CD4-positive, alpha-beta memory T cell (primary cell): ENCODE data around the gene TTC17. TPM values are rescaled to one million over a fixed set of nuclear protein-coding genes. Genes with fewer than 3 reads are reported as not detected.

Experiments
- CTCF ChIA-PET: fragments of 350-600 bp; sonication (Branson Sonifier 250); formaldehyde crosslinking; loops from one replicate; lab custom pipeline; 2021; ENCODE audit warnings: inconsistent platforms; ENCODE audit not compliant: partially characterized antibody; lab: Charles Lee
- POLR2A ChIA-PET: fragments of 350-600 bp; sonication (Branson Sonifier 250); formaldehyde crosslinking; loops from one replicate; lab custom pipeline; 2021; ENCODE audit not compliant: partially characterized antibody; lab: Charles Lee
- DNase-seq, 5 donors: peaks; one replicate each; pipeline versions ENCODE4 v3.0.0 to v3.0.0-alpha.2; 2020 to 2022; ENCODE audit warnings: mixed read lengths in 1 of 5
- H3K27ac ChIP-seq: one replicate; pipeline ENCODE4 v1.7.0; 2013; ENCODE audit warnings: low read depth, low read length
- H3K27me3 ChIP-seq: 2 replicates; pipeline ENCODE4 v1.7.0; 2013; ENCODE audit warnings: mild to moderate bottlenecking, low read length, moderate library complexity; ENCODE audit not compliant: insufficient read depth
- H3K36me3 ChIP-seq: 2 replicates; pipeline ENCODE4 v1.7.0; 2013; ENCODE audit warnings: mild to moderate bottlenecking, low read length, moderate library complexity; ENCODE audit not compliant: insufficient read depth
- H3K4me1 ChIP-seq: 2 replicates; pipeline ENCODE4 v1.7.0; 2013; ENCODE audit warnings: mild to moderate bottlenecking, low read length, moderate library complexity; ENCODE audit not compliant: insufficient read depth
- H3K4me3 ChIP-seq, 2 donors: one replicate each; pipeline ENCODE4 v1.7.0; 2013; ENCODE audit warnings: low read length in 2 of 2, mild to moderate bottlenecking in 1 of 2
- H3K9me3 ChIP-seq, 2 donors: one replicate each; pipeline ENCODE4 v1.7.0; 2013; ENCODE audit warnings: low read length in 2 of 2, control low read depth in 1 of 2; ENCODE audit not compliant: control insufficient read depth in 1 of 2
- H3K27ac Mint-ChIP-seq, 7 donors: one replicate each; pipeline ENCODE4 v1.8.0; 2020 to 2021; ENCODE audit warnings: mixed read lengths in 7 of 7, mild to moderate bottlenecking in 6 of 7, inconsistent platforms in 3 of 7, moderate library complexity in 3 of 7
- H3K27me3 Mint-ChIP-seq, 2 donors: one replicate each; pipeline ENCODE4 v1.8.0; 2020 to 2021; ENCODE audit warnings: mixed read lengths in 2 of 2
- H3K36me3 Mint-ChIP-seq, 2 donors: one replicate each; pipeline ENCODE4 v1.8.0; 2020 to 2021; ENCODE audit warnings: mixed read lengths in 2 of 2, inconsistent platforms in 1 of 2, mild to moderate bottlenecking in 1 of 2
- H3K4me1 Mint-ChIP-seq, 4 donors: one replicate each; pipeline ENCODE4 v1.8.0; 2020 to 2021; ENCODE audit warnings: mixed read lengths in 4 of 4, mild to moderate bottlenecking in 1 of 4
- H3K4me3 Mint-ChIP-seq, 8 donors: one replicate each; pipeline ENCODE4 v1.8.0; 2020 to 2021; ENCODE audit warnings: mixed read lengths in 8 of 8, mild to moderate bottlenecking in 7 of 8, moderate library complexity in 6 of 8, inconsistent platforms in 3 of 8
- H3K9me3 Mint-ChIP-seq, 8 donors: one replicate each; pipeline ENCODE4 v1.8.0; 2020 to 2021; ENCODE audit warnings: mixed read lengths in 8 of 8, mild to moderate bottlenecking in 5 of 8, inconsistent platforms in 3 of 8, moderate library complexity in 1 of 8
- intact Hi-C: fragments of 100-400 bp; cut with micrococcal nuclease; formaldehyde crosslinking; loops from one replicate; pipeline ENCODE4 v1.15.1; 2023
- polyA plus RNA-seq, 2 donors: library from polyadenylated mRNA; unstranded; fragments of 300-500 nt; fragmentation: Illumina TruSeq; gene quantifications; one replicate each; pipeline ENCODE4 v1.2.3, GENCODE V29; 2021
- total RNA-seq, 2 experiments: library from RNA; stranded (reverse); gene quantifications; one replicate each; pipeline ENCODE4 v1.2.3, GENCODE V29; 2021

TTC17 gene
- total and polyA plus RNA-seq, 4 experiments from 2014 or later, result 50.7 to 112 (median 82.0) TPM

DNA sequence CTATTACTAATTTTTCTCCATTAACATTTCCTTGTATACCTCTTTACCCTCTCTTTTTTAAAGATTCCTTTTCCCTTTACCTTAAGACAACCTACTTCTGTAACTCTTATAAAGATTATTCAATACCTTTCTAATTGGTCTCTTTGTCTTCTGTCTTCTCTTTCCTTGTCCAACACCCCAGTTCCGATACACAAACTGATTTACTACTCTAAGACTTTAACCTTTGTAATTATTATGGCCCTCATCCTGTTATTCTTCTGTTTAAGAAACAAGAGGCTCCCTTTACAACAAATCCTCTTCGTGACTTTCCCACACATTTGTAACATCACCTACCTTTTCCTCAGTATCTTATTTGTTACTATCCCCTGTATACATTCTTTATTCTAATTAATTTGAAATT is 81.8 kb downstream of the TTC17 start:
- Histone ChIP-seq H3K27ac (no peak overlapping the region), H3K4me1 (no peaks in the 10 kb centered on the region), H3K4me3 (no peak overlapping the region), H3K9me3 (no peaks in the 10 kb centered on the region), H3K36me3 (peaks cover 45% of the 10 kb centered on the region), H3K27me3 (no peaks in the 10 kb centered on the region)
- H3K4me3 Mint-ChIP-seq, result no peak overlapping the region
- ChIA-PET POLR2A (no interaction called here), CTCF (no interaction called here)
- H3K4me1 Mint-ChIP-seq, result peaks cover 0 to 4% (median under 1%) of the 10 kb centered on the region in 4 donors
- no peak for DNase-seq
- H3K9me3 Mint-ChIP-seq, result no peaks in the 10 kb centered on the region
- H3K27ac Mint-ChIP-seq, result no peak overlapping the region
- H3K36me3 Mint-ChIP-seq, result peaks cover 81 to 82% of the 10 kb centered on the region in 2 donors
- no peaks in the 10 kb centered on the region for H3K27me3 Mint-ChIP-seq
- intact Hi-C loops, result no loop called here

DNA sequence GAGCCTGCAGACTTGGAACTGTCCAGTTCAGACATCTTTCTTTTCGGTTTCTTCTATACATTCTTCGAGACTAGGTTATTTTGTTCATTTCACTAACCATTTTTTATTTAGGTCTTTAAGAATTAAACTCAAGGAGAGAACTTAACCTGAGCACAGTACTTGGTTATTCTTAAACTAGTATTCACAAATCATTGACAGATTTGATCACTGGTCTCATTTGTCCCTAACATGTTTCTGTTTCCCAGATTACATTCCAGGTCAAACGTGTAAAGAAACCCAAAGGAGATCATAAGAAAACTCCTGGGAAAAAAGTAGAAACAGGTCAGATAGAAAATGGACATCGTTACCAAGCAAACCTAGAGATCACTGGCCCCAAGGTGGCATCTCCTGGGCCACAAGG is 85.1 kb downstream of the TTC17 start:
- H3K27me3 ChIP-seq, result no peaks in the 10 kb centered on the region
- DNase-seq, result no peak
- CTCF ChIA-PET, result no interaction called here
- H3K27ac Mint-ChIP-seq, result no peak overlapping the region
- H3K27me3 Mint-ChIP-seq, result no peaks in the 10 kb centered on the region
- peaks cover 84 to 88% of the 10 kb centered on the region in 2 donors for H3K36me3 Mint-ChIP-seq
- no peaks in the 10 kb centered on the region for H3K4me1 ChIP-seq
- H3K4me3 ChIP-seq, result no peak overlapping the region
- H3K27ac ChIP-seq, result no peak overlapping the region
- intact Hi-C loops, result no loop called here
- H3K9me3 Mint-ChIP-seq, result no peaks in the 10 kb centered on the region
- peaks cover 0 to 4% (median 2%) of the 10 kb centered on the region in 4 donors for H3K4me1 Mint-ChIP-seq
- H3K9me3 ChIP-seq, result no peaks in the 10 kb centered on the region
- POLR2A ChIA-PET, result no interaction called here
- peaks cover 52% of the 10 kb centered on the region for H3K36me3 ChIP-seq
- H3K4me3 Mint-ChIP-seq, result no peak overlapping the region

DNA sequence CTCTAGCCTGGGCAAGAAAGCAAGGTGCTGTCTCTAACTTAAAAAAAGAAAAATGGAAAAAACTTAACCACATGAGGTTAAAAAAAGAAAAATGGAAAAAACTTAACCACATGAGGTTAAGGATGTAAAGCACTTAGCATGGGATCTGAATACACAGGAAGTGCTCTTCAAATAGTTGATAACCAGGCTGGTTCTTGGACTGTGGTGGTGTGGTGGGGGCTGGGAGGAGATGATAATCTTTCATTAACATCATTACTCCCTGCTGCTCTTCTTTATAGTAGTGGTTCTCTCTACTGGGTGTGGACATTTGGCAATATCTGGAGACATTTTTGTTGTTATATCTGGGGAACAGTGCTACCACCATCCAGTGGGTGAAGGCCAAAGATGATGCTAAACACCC is 88.4 kb downstream of the TTC17 start:
- Histone ChIP-seq H3K4me1 (no peaks in the 10 kb centered on the region), H3K27ac (no peak overlapping the region), H3K4me3 (no peak overlapping the region), H3K36me3 (peaks cover 75% of the 10 kb centered on the region), H3K27me3 (no peaks in the 10 kb centered on the region), H3K9me3 (no peaks in the 10 kb centered on the region)
- Mint-ChIP-seq H3K36me3 (peaks cover 88% of the 10 kb centered on the region in 2 donors), H3K27me3 (no peaks in the 10 kb centered on the region), H3K4me3 (no peak overlapping the region), H3K27ac (peak overlapping the region in 1 of 7 donors; percentile 49), H3K9me3 (no peaks in the 10 kb centered on the region), H3K4me1 (peaks cover 0 to 4% (median 2%) of the 10 kb centered on the region in 4 donors)
- no peak for DNase-seq
- intact Hi-C loops, result no loop called here
- ChIA-PET CTCF (no interaction called here), POLR2A (no interaction called here)

DNA sequence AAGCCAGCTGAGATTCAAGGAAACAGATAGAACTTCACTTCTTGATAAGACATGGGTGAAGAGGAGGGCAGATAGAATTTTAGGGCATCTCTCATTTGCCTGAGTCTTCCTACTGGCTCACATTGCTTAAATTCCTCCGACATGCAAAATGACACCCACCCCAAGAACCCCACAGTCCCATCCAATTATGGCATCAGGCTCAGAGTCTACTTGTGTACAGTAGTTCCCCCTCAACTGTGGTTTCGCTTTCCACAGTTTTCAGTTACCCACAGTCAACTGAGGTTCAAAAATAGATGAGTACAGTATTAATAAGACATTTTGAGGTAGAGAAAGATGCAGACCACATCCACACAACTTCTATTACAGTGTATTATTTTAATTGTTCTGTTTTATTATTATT is 99.8 kb downstream of the TTC17 start:
- no peak overlapping the region for H3K4me3 ChIP-seq

DNA sequence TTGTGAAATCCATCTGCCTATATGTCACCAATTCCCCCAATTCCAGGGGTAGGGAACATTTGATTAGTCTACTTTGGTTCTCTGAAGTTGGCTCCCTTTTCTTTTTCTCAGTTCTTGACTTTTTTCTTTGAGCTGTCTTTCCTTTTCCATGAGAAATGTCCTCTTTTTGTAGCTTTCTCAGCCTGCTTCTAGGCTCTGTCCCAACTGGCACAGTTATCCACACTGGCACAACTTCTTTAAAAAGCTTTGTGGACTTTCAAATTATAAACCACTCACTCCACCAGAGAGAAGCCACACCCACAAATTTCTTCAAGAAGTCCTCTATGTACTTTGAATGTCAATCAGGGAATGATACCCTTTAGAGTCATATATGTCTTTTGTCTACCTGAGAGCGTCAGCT is 100.5 kb downstream of the TTC17 start:
- Mint-ChIP-seq H3K4me3 (no peak overlapping the region), H3K9me3 (peaks cover 0 to 23% (median 11%) of the 10 kb centered on the region in 8 donors), H3K4me1 (peaks cover 0 to 1% (median 0%) of the 10 kb centered on the region in 4 donors), H3K36me3 (peaks cover 80 to 90% of the 10 kb centered on the region in 2 donors), H3K27ac (no peak overlapping the region), H3K27me3 (no peaks in the 10 kb centered on the region)
- Histone ChIP-seq H3K4me1 (no peaks in the 10 kb centered on the region), H3K27me3 (no peaks in the 10 kb centered on the region), H3K27ac (no peak overlapping the region), H3K4me3 (no peak overlapping the region), H3K36me3 (peaks cover 43% of the 10 kb centered on the region), H3K9me3 (no peaks in the 10 kb centered on the region)
- intact Hi-C loops, result no loop called here
- no peak for DNase-seq
- POLR2A ChIA-PET, result no interaction called here
- CTCF ChIA-PET, result interaction anchor here (1.5 kb wide), 1 partner anchor 11 kb away, joined by 3 read pairs; no protein-coding TSS in a partner anchor

More for the DNA sequence above, 99.8 kb downstream of the TTC17 start:
- Histone ChIP-seq H3K27me3 (no peaks in the 10 kb centered on the region), H3K36me3 (peaks cover 50% of the 10 kb centered on the region), H3K4me1 (no peaks in the 10 kb centered on the region), H3K9me3 (no peaks in the 10 kb centered on the region), H3K27ac (no peak overlapping the region)
- POLR2A ChIA-PET, result no interaction called here
- intact Hi-C loops, result no loop called here
- Mint-ChIP-seq H3K4me1 (peaks cover 0 to 1% (median 0%) of the 10 kb centered on the region in 4 donors), H3K27me3 (no peaks in the 10 kb centered on the region), H3K36me3 (peaks cover 83 to 88% of the 10 kb centered on the region in 2 donors), H3K9me3 (peaks cover 0 to 21% (median 9%) of the 10 kb centered on the region in 8 donors), H3K4me3 (no peak overlapping the region), H3K27ac (no peak overlapping the region)
- no peak for DNase-seq
- CTCF ChIA-PET, result interaction anchor here (1.5 kb wide), 1 partner anchor 10 kb away, joined by 3 read pairs; no protein-coding TSS in a partner anchor

DNA sequence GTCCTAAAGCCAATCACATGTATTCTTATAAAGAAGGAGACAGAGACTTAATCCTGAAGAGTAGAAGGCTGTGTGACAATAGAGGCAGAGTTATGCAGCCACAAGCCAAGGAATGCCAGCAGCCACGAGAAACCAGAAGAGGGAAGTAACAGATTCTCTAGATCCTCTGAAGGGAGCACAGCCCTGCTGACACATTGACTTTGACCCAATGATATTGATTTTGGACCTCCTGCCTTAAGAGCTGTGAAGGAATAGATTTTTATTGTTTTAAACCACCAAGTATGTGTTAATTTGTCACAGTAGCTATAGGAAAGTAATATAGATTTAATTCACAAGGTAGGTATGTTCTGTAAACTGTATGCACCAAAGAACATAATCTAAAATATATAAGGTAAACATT is 103.6 kb downstream of the TTC17 start:
- ChIA-PET CTCF (no interaction called here), POLR2A (no interaction called here)
- Mint-ChIP-seq H3K36me3 (peaks cover 84 to 94% of the 10 kb centered on the region in 2 donors), H3K4me1 (peaks cover 0 to 1% (median 0%) of the 10 kb centered on the region in 4 donors), H3K27ac (no peak overlapping the region), H3K4me3 (no peak overlapping the region), H3K9me3 (peaks cover 0 to 55% (median 39%) of the 10 kb centered on the region in 8 donors), H3K27me3 (no peaks in the 10 kb centered on the region)
- no peak overlapping the region for H3K27ac ChIP-seq
- intact Hi-C loops, result no loop called here
- no peak overlapping the region for H3K4me3 ChIP-seq
- peaks cover 0 to 3% of the 10 kb centered on the region in 2 donors for H3K9me3 ChIP-seq
- no peaks in the 10 kb centered on the region for H3K4me1 ChIP-seq
- no peak for DNase-seq
- H3K36me3 ChIP-seq, result peaks cover 32% of the 10 kb centered on the region
- H3K27me3 ChIP-seq, result no peaks in the 10 kb centered on the region

DNA sequence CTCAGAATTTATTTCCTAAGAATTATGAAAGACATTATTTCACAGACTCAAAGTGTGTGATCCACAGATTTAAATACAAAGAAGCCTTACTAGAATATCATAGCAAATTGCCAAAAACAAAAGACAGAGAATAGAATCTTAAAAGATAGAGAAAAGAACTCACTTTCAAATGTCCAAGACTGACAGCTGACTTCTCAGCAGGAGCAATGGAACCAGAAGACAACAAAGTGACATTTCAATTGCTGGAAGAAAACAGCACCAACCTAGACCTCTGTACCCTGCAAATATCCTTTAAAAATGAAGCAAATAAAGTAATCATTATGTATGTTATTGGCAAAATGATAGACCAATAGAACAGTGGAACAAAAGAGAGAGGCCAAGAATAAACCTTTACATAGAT is 109.2 kb downstream of the TTC17 start:
- Histone ChIP-seq H3K4me3 (no peak overlapping the region), H3K4me1 (no peaks in the 10 kb centered on the region), H3K27me3 (no peaks in the 10 kb centered on the region), H3K27ac (no peak overlapping the region), H3K9me3 (peaks cover 0 to 5% of the 10 kb centered on the region in 2 donors), H3K36me3 (no peaks in the 10 kb centered on the region)
- DNase-seq, result no peak
- Mint-ChIP-seq H3K36me3 (peaks cover 52 to 60% of the 10 kb centered on the region in 2 donors), H3K27ac (no peak overlapping the region), H3K9me3 (peaks cover 2 to 72% (median 51%) of the 10 kb centered on the region in 8 donors), H3K4me1 (no peaks in the 10 kb centered on the region), H3K4me3 (no peak overlapping the region), H3K27me3 (no peaks in the 10 kb centered on the region)
- intact Hi-C loops, result no loop called here
- CTCF ChIA-PET, result interaction anchor here (1.1 kb wide), 1 partner anchor 14 kb away, joined by 4 read pairs; no protein-coding TSS in a partner anchor
- POLR2A ChIA-PET, result no interaction called here
